PC-3 (cell line): ENCODE measurements around the gene MAP2K3. TPM values are rescaled to one million over a fixed set of nuclear protein-coding genes. Genes with fewer than 3 reads are reported as not detected.

Source experiments
- ATAC-seq: fragments of 200-7000 bp; cut with Tn5 transposase; 2 replicates; pipeline ENCODE4 v1.9.1; 2020; ENCODE audit warnings: mild to moderate bottlenecking, moderate library complexity
- BruUV-seq: library from RNA; stranded (reverse); fragments of 400-500 nt; replicated peaks from 2 replicates; lab custom pipeline; 2021; lab: Mats Ljungman, UMichigan
- CTCF ChIA-PET: fragments of 300-600 bp; sonication (Branson Sonifier 250); formaldehyde crosslinking; loops from one replicate; lab custom pipeline; 2022; ENCODE audit warnings: antibody characterized with exemption; lab: Charles Lee
- POLR2A ChIA-PET: fragments of 300-600 bp; sonication (Branson Sonifier 250); formaldehyde crosslinking; loops from one replicate; lab custom pipeline; 2022; ENCODE audit warnings: antibody characterized with exemption; ENCODE audit not compliant: unreplicated experiment; lab: Charles Lee
- DNase-seq: peaks from one replicate; pipeline ENCODE4 v3.0.0-alpha.2; 2015
- H2AFZ ChIP-seq: fragments of 300-600 bp; sonication (generic); 2 replicates; pipeline ENCODE4 v1.6.0; 2016; ENCODE audit warnings: antibody characterized with exemption, low read length
- H3F3A ChIP-seq: fragments of 300-600 bp; sonication (generic); one replicate; pipeline ENCODE4 v1.6.0; 2017; ENCODE audit warnings: antibody characterized with exemption, low read length, control low read depth, mild to moderate bottlenecking; ENCODE audit not compliant: unreplicated experiment
- H3K27ac ChIP-seq: fragments of 300-600 bp; sonication (generic); 2 replicates; pipeline ENCODE4 v1.5.1; 2016; ENCODE audit warnings: mild to moderate bottlenecking, low read length
- H3K27me3 ChIP-seq: fragments of 300-600 bp; sonication (generic); 2 replicates; pipeline ENCODE4 v1.6.1; 2016; ENCODE audit warnings: low read length, mixed read lengths
- H3K36me3 ChIP-seq: fragments of 300-600 bp; sonication (generic); 2 replicates; pipeline ENCODE4 v1.6.1; 2016; ENCODE audit warnings: low read depth, mixed run types, low read length, mixed read lengths
- H3K4me1 ChIP-seq: fragments of 300-600 bp; sonication (generic); 2 replicates; pipeline ENCODE4 v1.5.1; 2016; ENCODE audit warnings: low read length; ENCODE audit not compliant: insufficient read depth
- H3K4me2 ChIP-seq: fragments of 300-600 bp; sonication (generic); 2 replicates; pipeline ENCODE4 v1.6.0; 2016; ENCODE audit warnings: low read length
- H3K4me3 ChIP-seq: fragments of 300-600 bp; sonication (generic); 2 replicates; pipeline ENCODE4 v1.5.1; 2016; ENCODE audit warnings: mild to moderate bottlenecking, low read length, mixed read lengths
- H3K79me2 ChIP-seq: fragments of 300-600 bp; sonication (generic); 2 replicates; pipeline ENCODE4 v1.6.1; 2017; ENCODE audit warnings: low read length, mixed read lengths
- H3K9ac ChIP-seq: fragments of 300-600 bp; sonication (generic); 2 replicates; pipeline ENCODE4 v1.6.0; 2016; ENCODE audit warnings: mild to moderate bottlenecking, low read length
- H3K9me2 ChIP-seq: fragments of 300-600 bp; sonication (generic); replicated peaks from 2 replicates; pipeline ENCODE4 v1.6.1; 2016; ENCODE audit warnings: mixed run types, low read length, mixed read lengths
- H3K9me3 ChIP-seq: fragments of 300-600 bp; sonication (generic); 2 replicates; pipeline ENCODE4 v1.6.1; 2016; ENCODE audit warnings: low read length, mixed read lengths
- H4K20me1 ChIP-seq: fragments of 300-600 bp; sonication (generic); 2 replicates; pipeline ENCODE4 v1.6.1; 2016; ENCODE audit warnings: low read length, mixed read lengths
- EZH2 ChIP-seq: fragments of 300-600 bp; sonication (generic); IDR thresholded peaks from one replicate; pipeline ENCODE4 v1.6.1; 2017; ENCODE audit warnings: antibody characterized with exemption, mild to moderate bottlenecking, low read length; ENCODE audit not compliant: unreplicated experiment
- EZH2phosphoT487 ChIP-seq: fragments of 300-600 bp; sonication (generic); IDR thresholded peaks from 2 replicates; pipeline ENCODE4 v1.6.1; 2018; ENCODE audit warnings: mild to moderate bottlenecking, antibody characterized with exemption, low read length, borderline replicate concordance
- intact Hi-C: fragments of 100-400 bp; cut with micrococcal nuclease; formaldehyde crosslinking; loops from 2 replicates; pipeline ENCODE4 v1.9.0; 2023
- total RNA-seq: library from RNA; depleted of rRNA; stranded (reverse); fragments of >200 nt; gene quantifications from 2 replicates; pipeline ENCODE4 v1.2.3, GENCODE V29; 2014
- TF ChIP-seq, protein P1 (sequence below): fragments of 300-600 bp; sonication (generic); conservative IDR thresholded peaks from 2 replicates; pipeline ENCODE4 v1.5.1; 2017; ENCODE audit warnings: antibody characterized with exemption, low read depth, mild to moderate bottlenecking, low read length

The MAP2K3 gene
- total RNA-seq, 1 experiment from 2014 or later, result 54.0 TPM

DNA sequence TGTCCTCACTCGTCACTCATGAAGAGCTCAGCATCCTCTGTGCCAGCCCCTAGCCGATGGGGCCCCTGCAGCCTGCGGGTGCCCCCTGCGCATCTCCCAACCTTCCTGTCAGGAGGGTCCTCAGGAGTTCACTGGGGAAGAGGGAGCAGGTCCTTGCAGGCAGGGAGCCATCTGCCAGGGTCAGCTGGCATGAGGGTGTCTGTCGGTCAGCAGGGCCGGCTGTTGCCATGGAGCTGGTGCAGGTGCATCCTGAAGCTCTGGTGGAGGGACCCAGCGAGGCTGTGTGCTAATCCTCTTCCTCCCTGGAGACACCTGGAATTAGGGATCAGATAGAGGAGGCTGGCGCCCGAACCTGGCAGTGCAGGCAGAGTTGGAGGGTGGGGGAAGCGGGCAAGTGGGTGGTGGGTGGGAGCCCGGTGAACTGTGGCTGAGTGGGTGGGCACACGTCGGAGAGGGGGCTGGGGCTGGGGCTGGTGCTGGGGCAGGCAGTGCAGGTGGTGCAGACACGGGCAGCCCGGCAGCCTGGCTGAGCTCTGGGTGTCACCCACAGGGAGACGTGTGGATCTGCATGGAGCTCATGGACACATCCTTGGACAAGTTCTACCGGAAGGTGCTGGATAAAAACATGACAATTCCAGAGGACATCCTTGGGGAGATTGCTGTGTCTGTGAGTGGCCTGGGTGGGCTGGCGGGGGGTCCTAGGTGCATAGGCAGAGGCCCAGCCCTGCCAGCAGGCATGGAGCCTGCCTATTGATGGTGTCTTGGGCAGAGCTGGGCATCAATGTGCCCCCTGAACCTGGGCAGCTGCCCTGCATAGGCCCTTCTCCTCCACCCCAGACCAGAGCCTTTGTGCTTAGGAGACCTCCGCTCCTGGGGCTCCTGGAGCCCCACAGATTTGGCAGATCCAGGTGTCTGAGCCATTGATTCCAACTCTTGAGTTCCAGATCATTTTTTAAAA is 17.4 kb downstream of the MAP2K3 start:
- Histone ChIP-seq H3K4me3 (no peak overlapping the region), H3K79me2 (peaks cover 8% of the 10 kb centered on the region), H3K4me1 (no peaks in the 10 kb centered on the region), H3K9me2 (no peaks in the 10 kb centered on the region), H3K27me3 (no peaks in the 10 kb centered on the region), H3K4me2 (no peak overlapping the region), H3K27ac (no peak overlapping the region), H3K36me3 (peaks cover 55% of the 10 kb centered on the region), H3F3A (no peaks in the 10 kb centered on the region), H2AFZ (no peak overlapping the region), H4K20me1 (peaks cover 20% of the 10 kb centered on the region), H3K9me3 (no peaks in the 10 kb centered on the region), H3K9ac (no peak overlapping the region)
- ChIA-PET CTCF (no interaction called here), POLR2A (no interaction called here)
- intact Hi-C loops, result no loop called here
- DNase-seq (no peak), ATAC-seq (no peak)
- no TSS peak for BruUV-seq
- TF ChIP-seq EZH2, result no peak
- TF ChIP-seq, protein P1, sequence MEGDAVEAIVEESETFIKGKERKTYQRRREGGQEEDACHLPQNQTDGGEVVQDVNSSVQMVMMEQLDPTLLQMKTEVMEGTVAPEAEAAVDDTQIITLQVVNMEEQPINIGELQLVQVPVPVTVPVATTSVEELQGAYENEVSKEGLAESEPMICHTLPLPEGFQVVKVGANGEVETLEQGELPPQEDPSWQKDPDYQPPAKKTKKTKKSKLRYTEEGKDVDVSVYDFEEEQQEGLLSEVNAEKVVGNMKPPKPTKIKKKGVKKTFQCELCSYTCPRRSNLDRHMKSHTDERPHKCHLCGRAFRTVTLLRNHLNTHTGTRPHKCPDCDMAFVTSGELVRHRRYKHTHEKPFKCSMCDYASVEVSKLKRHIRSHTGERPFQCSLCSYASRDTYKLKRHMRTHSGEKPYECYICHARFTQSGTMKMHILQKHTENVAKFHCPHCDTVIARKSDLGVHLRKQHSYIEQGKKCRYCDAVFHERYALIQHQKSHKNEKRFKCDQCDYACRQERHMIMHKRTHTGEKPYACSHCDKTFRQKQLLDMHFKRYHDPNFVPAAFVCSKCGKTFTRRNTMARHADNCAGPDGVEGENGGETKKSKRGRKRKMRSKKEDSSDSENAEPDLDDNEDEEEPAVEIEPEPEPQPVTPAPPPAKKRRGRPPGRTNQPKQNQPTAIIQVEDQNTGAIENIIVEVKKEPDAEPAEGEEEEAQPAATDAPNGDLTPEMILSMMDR, result no peak
- no peak for TF ChIP-seq EZH2phosphoT487

DNA sequence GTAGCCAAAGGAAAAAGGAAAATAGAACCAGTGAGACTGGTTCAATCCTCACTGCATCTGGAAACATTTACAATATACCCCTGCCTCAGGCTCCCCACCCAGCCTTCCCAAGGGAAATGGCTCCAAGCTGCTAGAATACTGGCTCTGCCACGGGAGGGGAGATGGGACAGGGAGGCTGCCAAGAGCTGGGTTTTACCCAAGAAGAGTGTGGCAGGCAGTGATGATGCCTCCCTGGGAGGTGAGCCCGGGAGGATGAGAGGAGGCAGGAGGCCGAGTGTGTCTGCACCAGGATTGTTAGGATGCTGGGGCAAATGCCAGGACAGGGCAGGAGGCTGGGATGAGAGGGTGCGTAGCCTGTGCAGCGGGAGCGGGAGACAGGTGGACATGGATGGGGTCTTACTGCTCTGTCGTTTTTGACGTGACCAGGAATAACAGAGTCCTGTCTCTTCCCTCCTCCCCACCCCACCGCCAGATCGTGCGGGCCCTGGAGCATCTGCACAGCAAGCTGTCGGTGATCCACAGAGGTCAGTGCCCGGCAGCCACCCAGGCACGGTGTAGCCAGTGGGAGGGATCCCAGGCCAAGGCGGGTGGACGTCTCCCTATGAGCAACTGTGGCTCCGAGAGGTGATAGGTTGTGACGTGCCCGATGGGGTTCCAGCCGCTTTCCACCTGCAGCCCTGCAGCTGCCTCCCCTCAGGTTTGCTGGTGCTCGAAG is 18.4 kb downstream of the MAP2K3 start:
- H3K9me3 ChIP-seq, result no peaks in the 10 kb centered on the region
- H3K36me3 ChIP-seq, result peaks cover 57% of the 10 kb centered on the region
- H3K27me3 ChIP-seq, result no peaks in the 10 kb centered on the region
- H3K4me3 ChIP-seq, result no peak overlapping the region
- ChIA-PET CTCF (no interaction called here), POLR2A (no interaction called here)
- H3K4me2 ChIP-seq, result no peak overlapping the region
- no peak overlapping the region for H2AFZ ChIP-seq
- H3K9me2 ChIP-seq, result no peaks in the 10 kb centered on the region
- no peaks in the 10 kb centered on the region for H3K79me2 ChIP-seq
- no peaks in the 10 kb centered on the region for H3F3A ChIP-seq
- intact Hi-C loops, result no loop called here
- no peak overlapping the region for H3K27ac ChIP-seq
- TF ChIP-seq EZH2phosphoT487 (no peak), EZH2 (no peak)
- TF ChIP-seq, protein P1, result no peak
- no TSS peak for BruUV-seq
- ATAC-seq (no peak), DNase-seq (no peak)
- peaks cover 10% of the 10 kb centered on the region; the same call in 1 of the 2 replicates for H4K20me1 ChIP-seq
- no peak overlapping the region for H3K9ac ChIP-seq
- no peaks in the 10 kb centered on the region for H3K4me1 ChIP-seq
